GM10266 (cell line): Measurements from ENCODE around the gene TMEM81.

Experiments
- DNase-seq: peaks from one replicate; pipeline ENCODE4 v3.0.0; 2012; ENCODE audit errors: extremely low spot score
- TF ChIP-seq, protein P1 (sequence below): IDR thresholded peaks from 2 replicates; pipeline ENCODE4 v1.5.1; 2012; ENCODE audit warnings: mild to moderate bottlenecking, low read depth; ENCODE audit not compliant: control insufficient read depth, insufficient read depth; ENCODE audit errors: missing control alignments

The TMEM81 gene

GRCh38 chr1:205102404-205102803, 18.1 kb upstream of the TMEM81 start:
- DNase-seq = no peak
- TF ChIP-seq, protein P1, sequence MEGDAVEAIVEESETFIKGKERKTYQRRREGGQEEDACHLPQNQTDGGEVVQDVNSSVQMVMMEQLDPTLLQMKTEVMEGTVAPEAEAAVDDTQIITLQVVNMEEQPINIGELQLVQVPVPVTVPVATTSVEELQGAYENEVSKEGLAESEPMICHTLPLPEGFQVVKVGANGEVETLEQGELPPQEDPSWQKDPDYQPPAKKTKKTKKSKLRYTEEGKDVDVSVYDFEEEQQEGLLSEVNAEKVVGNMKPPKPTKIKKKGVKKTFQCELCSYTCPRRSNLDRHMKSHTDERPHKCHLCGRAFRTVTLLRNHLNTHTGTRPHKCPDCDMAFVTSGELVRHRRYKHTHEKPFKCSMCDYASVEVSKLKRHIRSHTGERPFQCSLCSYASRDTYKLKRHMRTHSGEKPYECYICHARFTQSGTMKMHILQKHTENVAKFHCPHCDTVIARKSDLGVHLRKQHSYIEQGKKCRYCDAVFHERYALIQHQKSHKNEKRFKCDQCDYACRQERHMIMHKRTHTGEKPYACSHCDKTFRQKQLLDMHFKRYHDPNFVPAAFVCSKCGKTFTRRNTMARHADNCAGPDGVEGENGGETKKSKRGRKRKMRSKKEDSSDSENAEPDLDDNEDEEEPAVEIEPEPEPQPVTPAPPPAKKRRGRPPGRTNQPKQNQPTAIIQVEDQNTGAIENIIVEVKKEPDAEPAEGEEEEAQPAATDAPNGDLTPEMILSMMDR = no peak

DNA sequence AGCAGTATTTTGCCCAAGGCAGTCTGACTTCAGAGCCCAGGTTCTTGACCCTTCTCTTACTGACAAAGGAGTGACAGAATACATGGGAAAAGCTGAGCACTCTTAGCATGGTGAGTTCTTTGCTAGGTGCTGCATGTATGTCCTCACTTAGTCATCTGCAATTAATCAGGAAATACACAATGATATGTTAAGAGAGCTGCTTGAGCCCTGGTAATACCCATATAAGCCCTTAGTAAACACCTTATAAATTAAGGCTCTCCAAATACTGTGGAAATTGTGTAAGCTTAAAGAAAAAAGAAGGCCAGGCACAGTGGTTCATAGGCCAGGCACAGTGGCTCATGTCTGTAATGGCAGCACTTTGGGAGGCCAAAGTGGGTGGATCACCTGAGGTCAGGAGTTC, 14.0 kb upstream of the TMEM81 start:
- TF ChIP-seq, protein P1 = no peak

DNA sequence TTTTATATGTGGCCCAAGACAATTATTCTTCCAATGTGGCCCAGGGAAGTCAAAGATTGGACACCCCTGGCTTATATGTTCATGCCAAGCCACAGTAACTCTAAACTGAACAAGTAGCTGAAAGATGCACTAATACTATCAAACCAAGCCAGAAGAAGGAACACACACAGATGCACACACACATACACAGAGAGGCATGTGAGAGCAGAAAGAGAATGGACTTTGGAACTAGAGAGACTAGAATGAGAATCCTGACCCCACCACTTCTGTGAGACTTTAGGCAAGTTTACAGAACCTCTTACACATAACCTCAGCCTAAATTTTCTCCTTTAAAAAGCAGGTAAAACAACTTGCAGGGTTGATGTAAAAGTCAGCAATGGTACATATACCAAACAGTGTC, 11.2 kb upstream of the TMEM81 start:
- TF ChIP-seq, protein P1 = no peak
- no peak for DNase-seq

More for the DNA sequence above, 14.0 kb upstream of the TMEM81 start:
- DNase-seq = no peak

DNA sequence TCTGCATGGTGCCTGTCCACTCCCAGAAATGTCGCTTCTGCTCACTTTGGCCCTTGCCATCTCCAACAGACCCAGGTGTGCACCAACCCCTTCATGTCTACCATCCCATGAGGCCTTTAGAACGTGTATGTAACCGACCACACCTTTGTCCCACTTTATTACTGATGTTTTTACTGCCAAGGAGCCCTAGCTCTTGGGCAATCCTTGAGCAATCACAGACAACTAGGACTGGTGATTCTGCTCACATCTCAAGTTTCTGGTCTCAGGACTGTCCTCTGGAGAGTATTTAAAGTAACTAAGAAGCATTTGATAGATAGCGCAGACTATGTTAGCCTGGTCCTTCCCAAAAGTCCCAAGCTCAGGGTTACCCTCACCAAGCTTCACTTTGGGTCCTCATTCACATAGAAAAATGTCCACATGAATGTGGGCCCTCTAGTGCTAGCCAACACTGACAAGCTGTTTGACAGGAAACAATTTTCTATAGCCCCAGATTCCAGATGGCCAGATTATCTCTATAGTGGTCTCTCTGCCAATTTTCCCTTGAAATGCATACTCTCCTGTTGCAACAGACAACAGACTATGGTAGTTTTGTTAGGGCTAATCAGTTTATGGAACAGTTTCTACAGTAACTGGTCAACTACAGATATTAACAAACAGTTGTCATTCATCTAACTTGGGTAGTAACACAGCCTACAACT, 6.9 kb upstream of the TMEM81 start:
- TF ChIP-seq, protein P1 = no peak
- DNase-seq = no peak

DNA sequence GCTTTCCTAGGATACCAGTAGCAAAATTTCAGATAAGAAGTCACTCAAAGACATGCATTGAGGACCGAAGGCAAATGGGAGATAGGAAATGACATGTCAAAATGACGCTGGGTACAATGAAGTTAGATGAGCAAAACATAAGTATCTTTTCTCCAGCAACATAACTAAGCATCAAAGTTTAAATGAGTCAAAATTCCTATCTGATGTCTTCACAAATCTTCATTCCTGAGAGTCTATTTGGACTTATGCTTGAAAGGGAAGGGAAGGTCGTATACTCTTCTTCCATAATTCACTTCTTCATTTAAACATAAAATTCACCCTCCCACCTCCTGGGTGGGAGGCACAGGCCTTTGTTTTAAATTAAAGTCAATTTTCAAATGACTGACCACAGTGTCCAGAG, 4.1 kb upstream of the TMEM81 start:
- no peak for DNase-seq
- TF ChIP-seq, protein P1 = no peak

DNA sequence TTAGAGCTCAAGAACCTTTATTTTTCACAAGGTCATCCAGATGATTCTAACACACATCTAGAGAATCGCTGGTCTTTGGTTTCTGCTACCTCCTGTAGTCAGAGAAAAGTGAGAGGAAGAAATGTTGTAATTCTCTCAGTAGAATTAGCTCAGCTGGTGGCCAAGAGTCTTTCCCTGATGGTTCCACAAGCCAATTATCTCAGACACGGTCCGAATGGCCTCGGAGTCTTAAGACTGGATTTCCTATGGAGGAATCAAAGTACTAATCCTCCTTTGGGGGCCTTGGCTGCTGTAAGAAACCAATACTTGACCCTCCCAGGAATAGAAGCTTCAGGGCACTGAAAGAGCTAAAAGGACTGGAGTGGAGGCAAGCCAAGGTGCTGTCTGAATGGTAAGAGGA, 1.8 kb downstream of the TMEM81 start:
- TF ChIP-seq, protein P1 = no peak
- DNase-seq = no peak

DNA sequence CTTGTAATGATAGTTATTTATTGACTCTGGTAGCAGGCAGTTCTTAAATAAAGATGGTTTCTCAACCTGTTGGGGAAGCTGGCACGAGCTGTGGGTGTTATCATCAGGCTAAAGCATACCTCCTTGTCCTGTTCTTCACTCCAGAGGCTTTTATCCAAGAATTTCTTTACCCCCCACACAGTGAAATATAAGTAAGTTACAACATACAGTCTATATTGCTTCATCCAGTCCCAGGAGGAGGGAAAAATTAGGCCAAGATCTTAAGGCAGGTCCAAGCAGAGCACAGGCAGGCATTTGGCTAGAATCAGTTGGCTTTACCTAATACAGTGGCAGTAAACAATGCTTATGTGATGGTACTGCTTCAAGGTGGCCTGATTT, 6.3 kb downstream of the TMEM81 start:
- no peak for DNase-seq
- TF ChIP-seq, protein P1 = no peak
